Esophagus muscularis mucosa (tissue), 4 donors: ENCODE measurements around the gene TAF11L3. TPM values are rescaled to one million over a fixed set of nuclear protein-coding genes. Genes with fewer than 3 reads are reported as not detected.
"Not testable (repeated sequence)": the region's sequence is repeated elsewhere in the genome, so short reads cannot be mapped to it uniquely, and the experiment has no call there.

Experiments used
- DNase-seq: peaks from one replicate; pipeline ENCODE4 v3.0.0-alpha.2; 2017; ENCODE audit errors: extremely low spot score
- H3K27ac ChIP-seq, 4 donors: fragments of 200-600 bp; sonication (generic); replicated peaks in 1 of 4; 1 replicate in 3 of 4; 2 replicates in 1 of 4; pipeline ENCODE4 v1.5.1; 2016 to 2019; ENCODE audit warnings: mild to moderate bottlenecking in 1 of 4
- H3K27me3 ChIP-seq, 4 donors: fragments of 200-600 bp; sonication (generic); one replicate each; pipeline versions ENCODE4 v1.5.1 to v1.6.0; 2016 to 2019
- H3K36me3 ChIP-seq, 4 donors: fragments of 200-600 bp; sonication (generic); one replicate each; pipeline ENCODE4 v1.5.1; 2016 to 2019
- H3K4me1 ChIP-seq, 4 donors: fragments of 200-600 bp; sonication (generic); one replicate each; pipeline ENCODE4 v1.5.1; 2016 to 2019
- H3K4me3 ChIP-seq, 4 donors: fragments of 200-600 bp; sonication (generic); 1 replicate in 2 of 4; 2 replicates in 2 of 4; pipeline ENCODE4 v1.5.1; 2016 to 2019; ENCODE audit warnings: mild to moderate bottlenecking in 4 of 4, moderate library complexity in 1 of 4
- H3K9me3 ChIP-seq, 4 donors: fragments of 200-600 bp; sonication (generic); 1 replicate in 3 of 4; 2 replicates in 1 of 4; pipeline ENCODE4 v1.5.1; 2016 to 2019
- EP300 ChIP-seq: sonication (generic); formaldehyde crosslinking; IDR thresholded peaks from one replicate; pipeline ENCODE4 v1.6.1; 2017; ENCODE audit warnings: antibody characterized with exemption
- POLR2A ChIP-seq: fragments of 450-650 bp; IDR thresholded peaks from one replicate; pipeline ENCODE4 v1.6.1; 2017; ENCODE audit warnings: antibody characterized with exemption, moderate library complexity, mild to moderate bottlenecking, low read depth
- POLR2AphosphoS5 ChIP-seq, 2 donors: sonication (generic); formaldehyde crosslinking; IDR thresholded peaks; one replicate each; pipeline ENCODE4 v1.6.1; 2017; ENCODE audit warnings: antibody characterized with exemption in 2 of 2
- WGBS: methylation state at CpG from one replicate; pipeline ENCODE4 v1.1.5; 2018; 5-methylcytosine and 5-hydroxymethylcytosine counted together
- intact Hi-C: fragments of 100-400 bp; cut with DNase I; formaldehyde crosslinking; loops from one replicate; pipeline ENCODE4 v1.15.1; 2023
- total RNA-seq, 4 donors: library from RNA; depleted of rRNA; stranded (reverse); fragments of >200 nt; gene quantifications; one replicate each; pipeline versions ENCODE4 v1.1.0 to v1.2.1, GENCODE V29; 2016
- TF ChIP-seq, protein P1 (sequence below), 3 experiments: fragments of 200-600 bp in 2 of 3; fragments of 450-650 bp in 1 of 3; sonication (generic) in 2 of 3; IDR thresholded peaks; one replicate each; pipeline ENCODE4 v1.5.1; 2017 to 2019; ENCODE audit warnings: antibody characterized with exemption in 3 of 3, mild to moderate bottlenecking in 2 of 3, moderate library complexity in 1 of 3

Gene TAF11L3
- total RNA-seq, 4 donors from 2014 or later = not detected

GRCh38 chr5:17482790-17483189 lies 35.4 kb upstream of the TAF11L3 start:
- no peak for DNase-seq
- H3K27me3 ChIP-seq = no peaks in the 10 kb centered on the region
- intact Hi-C loops = no loop called here
- H3K9me3 ChIP-seq = no peaks in the 10 kb centered on the region
- no peak overlapping the region for H3K27ac ChIP-seq
- no peaks in the 10 kb centered on the region for H3K4me1 ChIP-seq
- no peaks in the 10 kb centered on the region for H3K36me3 ChIP-seq
- H3K4me3 ChIP-seq = no peak overlapping the region
- 49% methylated on average over 2 of the region's 2 CpGs for WGBS
- TF ChIP-seq POLR2AphosphoS5 (IDR thresholded peaks at IDR 0.05) = no peak
- no peak for TF ChIP-seq EP300
- TF ChIP-seq, protein P1, sequence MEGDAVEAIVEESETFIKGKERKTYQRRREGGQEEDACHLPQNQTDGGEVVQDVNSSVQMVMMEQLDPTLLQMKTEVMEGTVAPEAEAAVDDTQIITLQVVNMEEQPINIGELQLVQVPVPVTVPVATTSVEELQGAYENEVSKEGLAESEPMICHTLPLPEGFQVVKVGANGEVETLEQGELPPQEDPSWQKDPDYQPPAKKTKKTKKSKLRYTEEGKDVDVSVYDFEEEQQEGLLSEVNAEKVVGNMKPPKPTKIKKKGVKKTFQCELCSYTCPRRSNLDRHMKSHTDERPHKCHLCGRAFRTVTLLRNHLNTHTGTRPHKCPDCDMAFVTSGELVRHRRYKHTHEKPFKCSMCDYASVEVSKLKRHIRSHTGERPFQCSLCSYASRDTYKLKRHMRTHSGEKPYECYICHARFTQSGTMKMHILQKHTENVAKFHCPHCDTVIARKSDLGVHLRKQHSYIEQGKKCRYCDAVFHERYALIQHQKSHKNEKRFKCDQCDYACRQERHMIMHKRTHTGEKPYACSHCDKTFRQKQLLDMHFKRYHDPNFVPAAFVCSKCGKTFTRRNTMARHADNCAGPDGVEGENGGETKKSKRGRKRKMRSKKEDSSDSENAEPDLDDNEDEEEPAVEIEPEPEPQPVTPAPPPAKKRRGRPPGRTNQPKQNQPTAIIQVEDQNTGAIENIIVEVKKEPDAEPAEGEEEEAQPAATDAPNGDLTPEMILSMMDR (IDR thresholded peaks at IDR 0.05) = no peak

- H3K27me3 ChIP-seq, intact Hi-C loops, DNase-seq, H3K36me3 ChIP-seq, H3K27ac ChIP-seq, H3K9me3 ChIP-seq, H3K4me3 ChIP-seq, H3K4me1 ChIP-seq: not testable (repeated sequence)
- WGBS = 82% methylated on average over 10 of the region's 10 CpGs
Measured at GRCh38 chr5:17486464-17487173, 31.5 kb upstream of the TAF11L3 start.

DNA sequence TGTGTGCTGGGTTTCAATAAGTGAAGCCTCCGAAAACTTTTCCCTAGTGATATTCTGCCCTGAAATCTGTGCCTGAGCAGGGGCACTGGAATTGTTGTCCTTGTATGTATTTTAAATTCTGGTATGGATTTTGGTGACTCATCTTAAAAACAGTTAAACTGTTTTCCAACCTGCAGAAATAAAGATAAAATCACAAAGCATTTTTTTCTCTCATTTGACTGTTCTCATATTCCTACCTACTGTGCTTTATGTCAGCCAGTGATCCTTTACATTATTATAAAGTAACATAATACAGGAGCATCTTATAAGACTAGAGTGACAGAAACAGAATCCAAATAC lies 31.0 kb upstream of the TAF11L3 start:
- TF ChIP-seq POLR2A (no peak), POLR2AphosphoS5 (IDR thresholded peaks at IDR 0.05) (no peak), EP300 (no peak)
- TF ChIP-seq, protein P1 (IDR thresholded peaks at IDR 0.05) = no peak
- no peaks in the 10 kb centered on the region for H3K27me3 ChIP-seq

DNA sequence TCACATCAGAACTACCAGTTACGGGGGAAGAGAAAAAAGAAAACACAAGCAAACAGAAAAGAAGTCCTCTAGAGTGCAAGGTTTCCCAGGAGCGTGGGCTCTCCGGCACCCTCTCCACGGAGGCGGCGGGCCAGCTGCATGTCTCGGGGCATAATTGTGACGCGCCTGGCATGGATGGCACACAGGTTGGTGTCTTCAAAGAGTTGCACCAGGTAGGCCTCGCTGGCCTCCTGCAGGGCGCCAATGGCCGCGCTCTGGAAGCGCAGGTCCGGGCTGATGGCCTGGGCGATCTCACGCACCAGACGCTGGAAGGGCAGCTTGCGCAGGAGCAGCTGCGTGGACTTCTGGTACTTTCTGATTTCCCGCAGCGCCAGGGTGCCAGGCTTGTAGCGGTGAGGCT lies 26.9 kb upstream of the TAF11L3 start:
- H3K4me3 ChIP-seq, H3K4me1 ChIP-seq, H3K36me3 ChIP-seq, intact Hi-C loops, H3K27ac ChIP-seq, DNase-seq, H3K9me3 ChIP-seq, H3K27me3 ChIP-seq: not testable (repeated sequence)
- WGBS = 83% methylated on average over 4 of the region's 23 CpGs

More for the DNA sequence above, 31.0 kb upstream of the TAF11L3 start:
- Histone ChIP-seq H3K9me3 (no peaks in the 10 kb centered on the region), H3K36me3 (no peaks in the 10 kb centered on the region), H3K4me1 (no peaks in the 10 kb centered on the region), H3K4me3 (no peak overlapping the region), H3K27ac (no peak overlapping the region)
- no peak for DNase-seq
- 87% methylated on average over 1 of the region's 1 CpG for WGBS
- intact Hi-C loops = no loop called here

DNA sequence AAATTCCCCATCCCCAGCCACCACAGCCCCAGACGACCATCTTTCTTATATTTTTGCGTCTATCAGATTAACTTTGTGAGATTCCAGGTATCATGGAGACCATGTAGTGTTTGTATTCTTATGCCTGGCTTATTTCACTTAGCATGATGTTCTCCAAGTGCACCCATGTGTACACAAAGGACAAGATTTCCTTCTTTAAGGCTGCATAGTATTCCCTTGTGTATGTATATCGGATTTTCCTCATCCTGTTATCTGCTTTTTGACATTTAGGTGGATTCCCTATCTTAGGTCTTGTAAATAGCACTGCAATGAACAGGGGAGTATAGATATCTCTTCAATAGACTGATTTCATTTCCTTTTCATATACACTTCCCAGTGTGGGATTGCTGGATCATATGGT lies 25.4 kb upstream of the TAF11L3 start:
- Histone ChIP-seq H3K36me3 (no peaks in the 10 kb centered on the region), H3K4me1 (no peaks in the 10 kb centered on the region), H3K27ac (no peak overlapping the region), H3K9me3 (no peaks in the 10 kb centered on the region), H3K27me3 (peaks cover 0 to 3% (median 0%) of the 10 kb centered on the region in 4 donors), H3K4me3 (no peak overlapping the region)
- TF ChIP-seq POLR2AphosphoS5 (IDR thresholded peaks at IDR 0.05) (no peak), EP300 (no peak), POLR2A (no peak)
- TF ChIP-seq, protein P1 (IDR thresholded peaks at IDR 0.05) = no peak
- intact Hi-C loops = no loop called here
- DNase-seq = no peak
- WGBS = 90% methylated on average over 3 of the region's 3 CpGs

DNA sequence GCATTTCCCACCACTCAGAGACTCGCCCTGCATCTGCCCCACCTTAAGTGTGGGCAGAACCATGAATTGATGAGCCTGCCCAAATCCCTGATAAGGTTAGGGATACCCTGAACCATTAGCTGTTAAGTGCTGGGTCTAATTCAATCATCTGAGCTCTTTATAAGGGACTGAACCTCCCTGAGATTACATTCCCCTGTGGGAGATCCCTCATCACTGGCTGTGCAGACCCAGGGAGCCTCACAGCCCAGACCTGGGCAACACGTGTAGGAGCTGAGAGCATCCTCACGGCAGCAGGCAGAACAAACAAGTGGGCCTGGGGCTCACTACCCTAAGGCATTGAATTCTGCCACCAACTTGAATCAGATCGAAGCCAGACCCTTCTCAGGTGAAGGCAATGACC lies 20.7 kb upstream of the TAF11L3 start:
- TF ChIP-seq POLR2A (no peak), POLR2AphosphoS5 (IDR thresholded peaks at IDR 0.05) (no peak), EP300 (no peak)
- TF ChIP-seq, protein P1 (IDR thresholded peaks at IDR 0.05) = no peak
- DNase-seq = no peak
- WGBS = 66% methylated on average over 3 of the region's 4 CpGs
- Histone ChIP-seq H3K4me1 (no peaks in the 10 kb centered on the region), H3K27ac (no peak overlapping the region), H3K36me3 (no peaks in the 10 kb centered on the region), H3K27me3 (peaks cover 0 to 3% (median 0%) of the 10 kb centered on the region in 4 donors), H3K4me3 (no peak overlapping the region), H3K9me3 (no peaks in the 10 kb centered on the region)
- intact Hi-C loops = no loop called here

DNA sequence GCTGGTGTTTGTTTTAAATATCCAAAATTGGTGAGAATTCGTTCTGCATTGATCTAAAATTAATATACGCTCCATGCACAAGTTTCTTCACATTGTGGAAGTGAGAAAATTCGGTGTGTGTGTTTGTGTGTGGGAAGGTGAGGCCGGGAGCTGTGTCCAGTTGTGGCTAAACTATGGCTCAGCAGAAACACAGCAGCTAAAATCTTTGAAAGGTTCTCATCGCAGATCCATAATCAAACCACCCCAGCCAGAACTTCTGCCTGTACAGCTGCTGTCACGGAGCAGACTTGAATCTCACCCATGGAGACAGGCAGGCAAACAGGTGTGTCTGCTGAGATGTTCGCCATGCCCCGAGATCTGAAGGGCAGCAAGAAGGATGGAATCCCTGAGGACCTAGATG lies 20.2 kb upstream of the TAF11L3 start, which contains the start of gene TAF11L2:
Gene TAF11L2 (plus strand): TSS at position 301 of the 400 bp plus-strand sequence.
- H3K4me3 ChIP-seq, DNase-seq, H3K9me3 ChIP-seq, H3K27me3 ChIP-seq, intact Hi-C loops, H3K27ac ChIP-seq, H3K36me3 ChIP-seq, H3K4me1 ChIP-seq: not testable (repeated sequence)
- 91% methylated on average over 8 of the region's 8 CpGs for WGBS
